ENCODE measurements around the gene NPAS3.

The NPAS3 gene

DNA sequence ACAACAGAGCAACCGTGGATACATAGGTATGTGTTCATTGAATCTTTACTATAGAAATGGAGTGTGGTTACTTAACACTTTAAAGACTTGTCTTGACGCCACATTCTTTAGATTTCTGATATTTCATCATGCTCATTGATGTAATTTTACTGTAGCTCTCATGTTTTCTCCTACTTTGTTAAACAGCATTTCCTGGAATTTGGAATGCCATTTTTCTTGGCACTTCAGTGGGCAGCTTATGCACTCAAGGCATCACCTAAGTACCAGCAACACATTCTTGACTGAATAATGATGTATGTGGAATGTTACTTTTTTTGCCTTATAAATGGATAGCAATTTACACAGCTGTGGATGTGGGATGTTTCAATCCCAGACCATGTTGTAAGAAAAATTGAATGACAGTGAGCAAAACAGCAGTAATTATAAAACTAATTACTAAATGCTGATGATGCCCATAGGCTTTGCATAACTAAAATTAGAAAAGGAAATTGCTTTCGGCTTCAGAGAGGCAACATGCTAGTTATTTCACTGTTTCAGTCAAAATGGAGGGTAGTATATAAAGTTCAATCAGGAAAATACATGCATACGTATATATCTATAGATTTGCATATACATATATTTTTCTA lies 298.5 kb downstream of the NPAS3 start:
- H3K4me1 Mint-ChIP-seq (ENCODE audit: low read depth): no peaks in the 10 kb centered on the region
- H3K9me3 Mint-ChIP-seq: peaks cover 2% of the 10 kb centered on the region
- no peak for DNase-seq
- no peak overlapping the region for H3K4me3 Mint-ChIP-seq
- H3K27me3 Mint-ChIP-seq: no peaks in the 10 kb centered on the region
- no peaks in the 10 kb centered on the region for H3K36me3 Mint-ChIP-seq (ENCODE audit: low read depth)
- no peak overlapping the region for H3K27ac Mint-ChIP-seq

DNA sequence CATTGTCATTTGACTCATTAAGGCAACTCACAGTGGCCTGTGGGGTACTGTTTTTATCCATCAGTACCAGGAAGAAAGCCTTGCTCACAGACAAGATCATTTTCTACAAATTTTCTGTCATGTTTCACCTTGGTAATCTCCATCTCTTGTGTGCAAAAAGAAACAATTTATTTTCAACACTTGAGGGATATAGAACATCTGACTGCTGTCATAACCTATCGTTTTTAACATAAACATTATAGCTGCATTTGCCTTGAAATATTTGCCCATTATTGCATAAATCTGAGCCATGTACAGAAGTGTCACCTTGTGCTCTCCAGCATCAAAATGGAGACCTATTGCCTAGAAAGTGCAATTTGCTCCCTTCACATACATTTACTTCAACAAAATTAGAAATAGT lies 300.8 kb downstream of the NPAS3 start:
- no peaks in the 10 kb centered on the region for H3K36me3 Mint-ChIP-seq (ENCODE audit: low read depth)
- H3K4me1 Mint-ChIP-seq (ENCODE audit: low read depth): no peaks in the 10 kb centered on the region
- H3K27ac Mint-ChIP-seq: no peak overlapping the region
- DNase-seq: no peak
- no peaks in the 10 kb centered on the region for H3K27me3 Mint-ChIP-seq
- H3K9me3 Mint-ChIP-seq: peaks cover 2% of the 10 kb centered on the region
- no peak overlapping the region for H3K4me3 Mint-ChIP-seq

DNA sequence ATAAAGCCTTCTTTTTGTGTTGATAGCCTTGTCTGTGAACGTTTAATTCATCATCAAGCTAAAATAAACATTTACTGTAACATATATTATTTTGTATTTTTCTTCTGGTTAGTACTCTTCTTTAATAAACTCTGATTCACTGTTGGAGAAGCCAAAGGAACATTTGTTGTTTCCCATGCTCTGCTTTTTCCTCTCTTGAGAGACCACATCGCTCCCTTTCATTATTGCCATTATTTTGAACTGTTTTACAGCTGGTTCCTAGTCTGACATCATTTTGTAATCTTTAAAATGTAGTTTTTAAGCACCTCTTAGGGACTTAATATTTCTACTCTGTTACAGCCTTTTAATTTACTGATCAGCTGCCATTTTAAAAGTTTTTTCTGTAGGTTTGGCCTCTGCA lies 301.8 kb downstream of the NPAS3 start:
- H3K27me3 Mint-ChIP-seq: no peaks in the 10 kb centered on the region
- H3K4me1 Mint-ChIP-seq (ENCODE audit: low read depth): no peaks in the 10 kb centered on the region
- no peak for DNase-seq
- no peaks in the 10 kb centered on the region for H3K36me3 Mint-ChIP-seq (ENCODE audit: low read depth)
- H3K9me3 Mint-ChIP-seq: peaks cover 2% of the 10 kb centered on the region
- no peak overlapping the region for H3K27ac Mint-ChIP-seq
- no peak overlapping the region for H3K4me3 Mint-ChIP-seq

DNA sequence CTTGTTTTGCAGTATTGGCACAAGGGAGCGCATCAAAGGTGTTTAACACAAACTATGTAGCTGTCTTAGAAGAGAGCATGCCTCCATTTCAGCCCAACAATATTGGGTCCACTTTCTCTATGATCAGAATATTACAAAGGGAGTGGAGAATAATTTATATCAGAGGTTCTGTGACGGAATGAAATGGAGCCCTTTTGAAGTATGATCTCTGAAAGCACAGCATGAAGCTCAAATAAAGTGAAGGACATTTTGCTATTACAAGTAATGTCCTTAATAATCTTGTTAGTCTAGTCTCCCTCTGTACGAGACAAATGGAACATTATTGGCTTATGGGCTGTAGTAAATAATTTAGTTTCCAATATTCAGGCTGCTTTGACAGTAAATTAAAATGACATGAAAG lies 302.7 kb downstream of the NPAS3 start:
- Mint-ChIP-seq H3K27ac (no peak overlapping the region), H3K27me3 (no peaks in the 10 kb centered on the region), H3K36me3 (ENCODE audit: low read depth) (no peaks in the 10 kb centered on the region), H3K4me3 (no peak overlapping the region), H3K4me1 (ENCODE audit: low read depth) (no peaks in the 10 kb centered on the region), H3K9me3 (no peaks in the 10 kb centered on the region)
- DNase-seq: no peak

DNA sequence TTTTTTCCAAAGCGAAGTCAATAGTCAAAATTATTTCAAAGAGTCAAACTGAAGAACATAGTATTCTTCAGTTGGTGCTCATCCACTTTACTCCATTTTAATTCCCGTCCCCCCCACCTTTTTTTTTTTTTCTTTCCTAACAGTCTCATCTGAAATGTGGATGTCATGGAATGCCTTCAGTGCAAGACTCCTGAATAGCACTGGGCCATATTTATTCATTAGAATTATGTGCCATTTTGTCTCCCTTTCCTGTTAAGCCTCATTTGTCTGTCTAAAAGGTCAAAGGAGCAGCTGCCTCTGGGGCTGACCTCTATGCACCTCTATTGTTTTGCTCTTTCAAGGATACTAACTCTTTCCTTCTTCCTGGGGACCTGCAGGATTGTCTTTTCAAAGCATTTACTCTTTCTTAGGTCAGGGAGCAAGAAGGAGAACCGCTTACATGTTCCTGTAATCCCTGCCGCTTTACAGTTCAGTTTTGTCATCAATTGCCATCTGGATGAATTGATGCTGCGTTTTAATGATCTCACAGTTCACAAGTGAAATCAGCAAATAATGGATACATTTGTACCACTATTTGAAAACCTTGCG lies 310.6 kb downstream of the NPAS3 start:
- Mint-ChIP-seq H3K9me3 (peaks cover 8% of the 10 kb centered on the region), H3K27me3 (no peaks in the 10 kb centered on the region), H3K36me3 (ENCODE audit: low read depth) (no peaks in the 10 kb centered on the region)

DNA sequence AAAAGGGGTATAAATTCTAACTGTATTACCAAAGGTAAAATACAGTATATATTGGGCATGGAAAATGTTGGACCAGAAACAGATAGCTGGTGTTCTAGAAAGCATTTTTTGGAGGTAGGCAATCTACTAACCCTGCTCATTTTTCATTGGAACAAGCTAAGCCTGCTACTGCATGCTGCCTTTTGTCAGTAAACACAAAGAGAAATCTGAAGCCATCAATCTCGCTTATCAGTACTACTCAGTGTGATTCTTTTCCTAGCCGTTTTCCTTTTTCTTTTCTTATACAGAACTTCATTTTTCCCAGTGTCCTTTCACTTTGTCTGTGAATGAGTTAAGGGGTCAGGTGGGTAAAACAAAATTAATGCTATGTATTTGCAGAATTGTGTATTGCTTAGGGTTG lies 312.3 kb downstream of the NPAS3 start:
- no peak for DNase-seq
- peaks cover 8% of the 10 kb centered on the region for H3K9me3 Mint-ChIP-seq
- no peaks in the 10 kb centered on the region for H3K36me3 Mint-ChIP-seq (ENCODE audit: low read depth)
- no peaks in the 10 kb centered on the region for H3K27me3 Mint-ChIP-seq
- H3K27ac Mint-ChIP-seq: no peak overlapping the region
- H3K4me3 Mint-ChIP-seq: no peak overlapping the region
- H3K4me1 Mint-ChIP-seq (ENCODE audit: low read depth): no peaks in the 10 kb centered on the region

More for the DNA sequence above, 310.6 kb downstream of the NPAS3 start:
- Mint-ChIP-seq H3K27ac (no peak overlapping the region), H3K4me1 (ENCODE audit: low read depth) (no peaks in the 10 kb centered on the region), H3K4me3 (no peak overlapping the region)
- DNase-seq: no peak

DNA sequence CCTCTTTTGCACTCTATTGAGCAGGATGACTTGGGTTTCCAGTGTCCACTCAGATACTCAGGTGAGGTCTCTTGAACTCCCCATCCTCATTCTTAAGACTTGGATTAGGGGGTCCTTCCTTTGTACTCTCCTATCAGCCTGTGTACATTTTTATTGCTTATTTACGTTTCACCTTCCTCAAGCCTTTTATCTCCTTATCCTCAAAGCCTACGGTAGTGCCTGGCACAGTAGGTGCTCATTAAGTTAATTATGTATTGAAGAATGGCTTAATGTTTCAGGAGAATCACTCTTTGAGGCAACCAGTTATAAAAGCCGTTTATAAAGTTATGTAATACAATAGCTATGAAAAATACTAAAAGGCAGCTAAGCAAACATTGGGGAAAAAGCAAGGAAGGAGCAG lies 315.7 kb downstream of the NPAS3 start:
- no peaks in the 10 kb centered on the region for H3K36me3 Mint-ChIP-seq (ENCODE audit: low read depth)
- H3K27me3 Mint-ChIP-seq: no peaks in the 10 kb centered on the region
- no peak for DNase-seq
- H3K4me3 Mint-ChIP-seq: no peak overlapping the region
- no peaks in the 10 kb centered on the region for H3K4me1 Mint-ChIP-seq (ENCODE audit: low read depth)
- H3K27ac Mint-ChIP-seq: no peak overlapping the region
- H3K9me3 Mint-ChIP-seq: peaks cover 8% of the 10 kb centered on the region

DNA sequence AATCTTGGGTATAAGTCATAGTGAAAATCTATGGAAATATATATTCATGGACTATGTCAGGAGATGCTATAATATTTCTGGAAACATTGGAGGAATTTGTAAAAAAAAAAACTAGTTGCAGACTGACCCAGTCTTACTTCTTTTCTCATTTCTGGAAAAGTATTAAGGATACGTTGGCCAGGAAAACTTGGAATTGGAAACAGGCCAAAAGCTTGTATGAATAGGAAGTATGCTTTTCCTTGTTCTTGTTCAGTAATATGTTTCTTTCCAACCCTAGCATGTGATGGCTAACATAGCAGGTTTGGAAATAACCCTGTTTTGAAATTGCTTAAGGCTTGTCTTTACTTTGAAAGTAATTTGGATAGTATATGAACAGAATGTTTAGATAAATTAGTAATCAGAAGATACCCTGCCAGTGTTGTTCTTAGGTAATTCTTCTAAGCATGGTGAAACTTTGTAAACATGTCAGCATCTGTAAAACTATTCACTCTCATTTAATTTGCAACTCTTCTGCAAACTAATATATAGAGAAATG lies 316.2 kb downstream of the NPAS3 start:
- peaks cover 8% of the 10 kb centered on the region for H3K9me3 Mint-ChIP-seq

DNA sequence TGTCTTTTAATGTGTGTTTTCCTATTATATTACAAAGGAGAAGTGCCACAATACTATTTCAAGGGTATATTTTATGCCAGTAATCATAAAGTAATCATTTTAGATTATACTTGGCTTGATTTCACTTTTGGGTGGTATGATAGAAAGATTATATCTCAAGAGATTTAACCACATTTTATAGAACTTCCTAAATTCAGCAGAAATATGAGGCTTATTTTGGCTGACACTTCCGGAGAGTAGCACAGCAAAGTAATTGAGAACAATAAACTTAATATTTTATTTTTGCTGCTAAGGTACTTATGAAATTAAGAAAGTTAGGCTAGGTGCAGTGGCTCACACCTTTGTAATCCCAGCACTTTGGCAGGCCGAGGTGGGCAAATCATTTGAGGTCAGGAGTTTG lies 319.1 kb downstream of the NPAS3 start:
- DNase-seq: no peak
- Mint-ChIP-seq H3K4me1 (ENCODE audit: low read depth) (no peaks in the 10 kb centered on the region), H3K4me3 (no peak overlapping the region), H3K9me3 (peaks cover 8% of the 10 kb centered on the region), H3K36me3 (ENCODE audit: low read depth) (no peaks in the 10 kb centered on the region), H3K27ac (no peak overlapping the region), H3K27me3 (no peaks in the 10 kb centered on the region)

More for the DNA sequence above, 316.2 kb downstream of the NPAS3 start:
- Mint-ChIP-seq H3K36me3 (ENCODE audit: low read depth) (no peaks in the 10 kb centered on the region), H3K4me3 (no peak overlapping the region), H3K4me1 (ENCODE audit: low read depth) (no peaks in the 10 kb centered on the region), H3K27me3 (no peaks in the 10 kb centered on the region), H3K27ac (no peak overlapping the region)
- DNase-seq: no peak

DNA sequence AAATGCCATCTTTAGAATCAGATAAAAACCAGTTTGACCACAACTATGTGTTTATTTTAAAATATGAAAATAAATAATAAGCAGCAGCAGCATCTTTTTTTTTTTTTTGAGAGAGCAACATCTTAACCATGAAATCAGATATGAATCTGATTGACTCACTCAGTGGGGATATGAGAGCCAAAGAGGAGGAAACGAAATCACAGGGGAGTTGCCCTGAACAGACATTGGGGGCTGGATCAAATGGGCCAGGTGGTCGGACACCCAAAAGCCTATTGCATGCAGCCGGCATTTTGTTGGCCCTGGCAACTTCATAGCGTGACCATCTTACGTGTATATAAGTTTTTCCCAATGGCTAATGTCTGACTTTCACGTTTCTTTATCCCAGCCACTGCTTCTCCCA lies 321.1 kb downstream of the NPAS3 start:
- H3K4me3 Mint-ChIP-seq: no peak overlapping the region
- H3K36me3 Mint-ChIP-seq (ENCODE audit: low read depth): no peaks in the 10 kb centered on the region
- no peak overlapping the region for H3K27ac Mint-ChIP-seq
- no peak for DNase-seq
- H3K9me3 Mint-ChIP-seq: peaks cover under 1% of the 10 kb centered on the region
- no peaks in the 10 kb centered on the region for H3K4me1 Mint-ChIP-seq (ENCODE audit: low read depth)
- no peaks in the 10 kb centered on the region for H3K27me3 Mint-ChIP-seq

DNA sequence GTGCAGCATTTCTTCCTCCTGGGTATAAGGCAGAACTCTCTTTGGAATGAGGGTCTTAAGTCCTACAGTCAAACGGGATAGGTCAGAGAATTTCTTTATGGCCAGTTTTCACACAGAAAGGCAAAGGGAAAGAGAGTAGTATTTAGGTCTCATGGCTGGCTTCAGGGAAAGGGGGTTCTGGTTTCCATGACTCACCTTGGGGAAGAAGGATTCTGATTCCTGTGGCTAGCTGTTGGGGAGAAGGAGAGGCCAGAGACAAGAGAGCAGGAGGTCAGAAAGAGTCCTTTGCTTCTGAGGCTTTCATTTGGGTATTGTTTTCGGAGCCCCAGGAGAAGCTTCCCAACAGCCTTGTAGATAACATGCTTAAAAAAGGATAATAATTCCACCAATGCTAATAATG lies 332.5 kb downstream of the NPAS3 start:
- Mint-ChIP-seq H3K27ac (no peak overlapping the region), H3K4me1 (ENCODE audit: low read depth) (no peaks in the 10 kb centered on the region), H3K4me3 (no peak overlapping the region), H3K36me3 (ENCODE audit: low read depth) (no peaks in the 10 kb centered on the region), H3K9me3 (no peaks in the 10 kb centered on the region), H3K27me3 (no peaks in the 10 kb centered on the region)
- no peak for DNase-seq

DNA sequence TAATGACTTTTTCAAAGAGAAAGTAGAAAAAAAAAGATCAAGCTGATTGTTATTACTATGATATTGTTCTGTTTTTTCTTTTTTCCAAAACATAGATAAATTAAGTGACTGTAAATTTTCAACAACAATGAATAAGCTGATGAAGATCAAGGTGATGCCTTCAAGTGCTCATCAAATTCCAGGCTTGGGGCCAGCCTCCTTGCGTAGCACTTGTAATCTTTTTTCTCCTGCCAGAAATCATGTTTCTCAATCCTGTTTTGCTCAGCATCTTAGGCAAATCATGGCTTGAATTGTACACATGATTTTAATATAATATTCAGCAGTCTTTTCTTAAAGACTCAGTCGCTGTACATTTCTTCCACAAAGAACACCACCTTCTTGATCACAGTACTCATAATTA lies 333.2 kb downstream of the NPAS3 start:
- no peaks in the 10 kb centered on the region for H3K4me1 Mint-ChIP-seq (ENCODE audit: low read depth)
- no peaks in the 10 kb centered on the region for H3K9me3 Mint-ChIP-seq
- H3K27me3 Mint-ChIP-seq: no peaks in the 10 kb centered on the region

DNA sequence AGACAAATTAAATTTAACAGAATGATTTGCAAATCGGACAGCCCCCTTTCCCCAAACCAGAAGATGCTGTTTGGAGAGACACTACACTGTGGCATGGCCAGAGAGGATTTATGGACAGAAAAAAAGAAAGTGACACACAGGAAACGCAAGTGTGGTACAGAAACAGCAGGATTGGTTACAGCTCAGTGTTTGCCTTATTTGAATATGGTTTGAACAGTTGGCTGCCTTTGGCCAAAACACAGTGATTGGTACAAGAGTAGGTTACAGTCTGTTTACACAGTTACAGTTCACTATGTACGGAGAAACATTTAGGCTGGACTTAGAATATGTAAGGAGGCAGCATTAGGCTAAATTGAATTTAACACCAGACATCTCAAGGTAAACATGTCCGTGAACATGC lies 335.3 kb downstream of the NPAS3 start:
- H3K4me1 Mint-ChIP-seq (ENCODE audit: low read depth): no peaks in the 10 kb centered on the region
- no peak for DNase-seq
- H3K4me3 Mint-ChIP-seq: no peak overlapping the region
- no peaks in the 10 kb centered on the region for H3K9me3 Mint-ChIP-seq
- H3K36me3 Mint-ChIP-seq (ENCODE audit: low read depth): no peaks in the 10 kb centered on the region
- no peak overlapping the region for H3K27ac Mint-ChIP-seq
- no peaks in the 10 kb centered on the region for H3K27me3 Mint-ChIP-seq

More for the DNA sequence above, 333.2 kb downstream of the NPAS3 start:
- no peak for DNase-seq
- Mint-ChIP-seq H3K27ac (no peak overlapping the region), H3K36me3 (ENCODE audit: low read depth) (no peaks in the 10 kb centered on the region), H3K4me3 (no peak overlapping the region)

DNA sequence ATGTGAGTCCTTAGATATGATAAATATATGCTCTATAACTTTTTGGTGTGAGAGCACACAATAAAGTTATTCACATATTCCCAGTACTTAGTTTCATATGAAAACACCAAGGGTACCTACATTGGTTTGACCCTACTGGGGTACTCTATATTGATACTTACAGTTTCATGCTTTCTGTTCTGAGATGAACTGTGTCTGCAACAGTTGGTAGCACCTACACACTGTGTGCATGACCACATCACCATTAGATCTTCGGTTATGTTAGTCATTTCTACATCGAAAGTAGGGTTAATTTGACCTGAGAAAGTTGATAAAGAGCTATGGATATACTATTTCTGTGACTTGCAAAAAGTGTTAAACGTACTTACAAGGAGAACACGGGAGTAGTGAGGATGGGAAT lies 337.2 kb downstream of the NPAS3 start:
- Mint-ChIP-seq H3K4me1 (ENCODE audit: low read depth) (no peaks in the 10 kb centered on the region), H3K4me3 (no peak overlapping the region), H3K27me3 (no peaks in the 10 kb centered on the region), H3K9me3 (peaks cover 3% of the 10 kb centered on the region), H3K27ac (no peak overlapping the region), H3K36me3 (ENCODE audit: low read depth) (no peaks in the 10 kb centered on the region)
- no peak for DNase-seq

DNA sequence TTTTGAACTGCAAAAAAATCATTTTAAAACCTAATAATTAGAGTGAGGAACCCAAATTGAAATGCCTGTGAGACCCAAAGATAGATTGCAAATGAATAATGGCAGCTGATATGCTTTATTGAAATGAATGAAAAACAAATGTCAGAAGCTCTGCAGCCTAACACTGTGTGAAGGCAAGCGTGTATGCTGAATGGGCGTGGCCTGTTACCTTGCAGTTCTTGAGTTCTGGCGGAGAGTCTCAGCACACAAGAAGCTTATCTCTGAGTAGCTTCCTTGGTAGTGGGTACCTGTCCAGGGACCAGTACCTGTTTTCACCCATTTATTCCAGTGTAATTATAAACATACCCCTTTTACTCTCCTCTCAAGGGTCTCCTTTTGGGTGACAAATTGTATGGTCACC lies 341.2 kb downstream of the NPAS3 start:
- Mint-ChIP-seq H3K4me3 (no peak overlapping the region), H3K9me3 (peaks cover 3% of the 10 kb centered on the region), H3K27ac (no peak overlapping the region), H3K36me3 (ENCODE audit: low read depth) (no peaks in the 10 kb centered on the region), H3K27me3 (no peaks in the 10 kb centered on the region), H3K4me1 (ENCODE audit: low read depth) (no peaks in the 10 kb centered on the region)
- DNase-seq: no peak
